Hepatocyte (in vitro differentiated cells): ENCODE data around the gene UNC13A. TPM values are rescaled to one million over a fixed set of nuclear protein-coding genes. Genes with fewer than 3 reads are reported as not detected.

Experiments used
- DNase-seq: peaks from one replicate; pipeline ENCODE4 v3.0.0-alpha.2; 2016; ENCODE audit warnings: low spot score
- H2AFZ ChIP-seq: fragments of 200-600 bp; sonication (generic); 2 replicates; pipeline ENCODE4 v1.6.0; 2016; ENCODE audit warnings: antibody characterized with exemption, mild to moderate bottlenecking
- H3K27ac ChIP-seq: fragments of 200-600 bp; sonication (generic); 2 replicates; pipeline ENCODE4 v1.5.1; 2016; ENCODE audit warnings: mild to moderate bottlenecking
- H3K27me3 ChIP-seq: fragments of 200-600 bp; sonication (generic); 2 replicates; pipeline ENCODE4 v1.6.1; 2016
- H3K36me3 ChIP-seq: fragments of 200-600 bp; sonication (generic); replicated peaks from 2 replicates; pipeline ENCODE4 v1.5.1; 2016; ENCODE audit warnings: low read depth; ENCODE audit not compliant: insufficient read depth
- H3K4me1 ChIP-seq: fragments of 200-600 bp; sonication (generic); 2 replicates; pipeline ENCODE4 v1.5.1; 2016; ENCODE audit warnings: mild to moderate bottlenecking, moderate library complexity; ENCODE audit not compliant: insufficient read depth
- H3K4me2 ChIP-seq: fragments of 200-600 bp; sonication (generic); 2 replicates; pipeline ENCODE4 v1.6.0; 2016
- H3K4me3 ChIP-seq: fragments of 200-600 bp; sonication (generic); 2 replicates; pipeline ENCODE4 v1.5.1; 2016; ENCODE audit warnings: mild to moderate bottlenecking
- H3K79me2 ChIP-seq: fragments of 200-600 bp; sonication (generic); 2 replicates; pipeline ENCODE4 v1.6.0; 2017; ENCODE audit warnings: mild to moderate bottlenecking
- H3K9me2 ChIP-seq: fragments of 200-600 bp; sonication (generic); replicated peaks from 2 replicates; pipeline ENCODE4 v1.6.0; 2017; ENCODE audit warnings: mild to moderate bottlenecking; ENCODE audit not compliant: insufficient read depth
- H3K9me3 ChIP-seq: fragments of 200-600 bp; sonication (generic); 2 replicates; pipeline ENCODE4 v1.5.1; 2016; ENCODE audit warnings: low read depth, mild to moderate bottlenecking
- H4K20me1 ChIP-seq: fragments of 200-600 bp; sonication (generic); 2 replicates; pipeline ENCODE4 v1.6.0; 2016; ENCODE audit warnings: mild to moderate bottlenecking; ENCODE audit not compliant: insufficient read depth, poor library complexity, severe bottlenecking
- CTCF ChIP-seq: fragments of 200-600 bp; sonication (generic); IDR thresholded peaks from 2 replicates; pipeline ENCODE4 v1.5.1; 2016; ENCODE audit warnings: antibody characterized with exemption, mild to moderate bottlenecking; ENCODE audit not compliant: poor library complexity
- EZH2 ChIP-seq: fragments of 200-600 bp; sonication (generic); IDR thresholded peaks from 2 replicates; pipeline ENCODE4 v1.6.1; 2016; ENCODE audit warnings: antibody characterized with exemption, mild to moderate bottlenecking, borderline replicate concordance
- EZH2phosphoT487 ChIP-seq: fragments of 200-600 bp; sonication (generic); IDR thresholded peaks from one replicate; pipeline ENCODE4 v1.6.1; 2018; ENCODE audit warnings: antibody characterized with exemption, mild to moderate bottlenecking, low read depth, moderate library complexity; ENCODE audit not compliant: unreplicated experiment, severe bottlenecking
- WGBS: methylation state at CpG from one replicate; pipeline ENCODE4 v1.1.6; 2016; ENCODE audit warnings: low lambda C conversion rate; ENCODE audit errors: missing lambda C conversion rate; 5-methylcytosine and 5-hydroxymethylcytosine counted together
- polyA plus RNA-seq: library from polyadenylated mRNA; unstranded; fragments of >200 nt; fragmentation: Nextera tagmentation; extraction: Ambion mirVana; gene quantifications from 2 replicates; pipeline ENCODE4 v1.2.1, GENCODE V29; 2016
- total RNA-seq: library from RNA; depleted of rRNA; stranded (reverse); fragments of >200 nt; gene quantifications from 2 replicates; pipeline ENCODE4 v1.2.3, GENCODE V29; 2014

Gene UNC13A
- total and polyA plus RNA-seq, 2 experiments from 2014 or later: 0.10 TPM; not detected in 1

DNA sequence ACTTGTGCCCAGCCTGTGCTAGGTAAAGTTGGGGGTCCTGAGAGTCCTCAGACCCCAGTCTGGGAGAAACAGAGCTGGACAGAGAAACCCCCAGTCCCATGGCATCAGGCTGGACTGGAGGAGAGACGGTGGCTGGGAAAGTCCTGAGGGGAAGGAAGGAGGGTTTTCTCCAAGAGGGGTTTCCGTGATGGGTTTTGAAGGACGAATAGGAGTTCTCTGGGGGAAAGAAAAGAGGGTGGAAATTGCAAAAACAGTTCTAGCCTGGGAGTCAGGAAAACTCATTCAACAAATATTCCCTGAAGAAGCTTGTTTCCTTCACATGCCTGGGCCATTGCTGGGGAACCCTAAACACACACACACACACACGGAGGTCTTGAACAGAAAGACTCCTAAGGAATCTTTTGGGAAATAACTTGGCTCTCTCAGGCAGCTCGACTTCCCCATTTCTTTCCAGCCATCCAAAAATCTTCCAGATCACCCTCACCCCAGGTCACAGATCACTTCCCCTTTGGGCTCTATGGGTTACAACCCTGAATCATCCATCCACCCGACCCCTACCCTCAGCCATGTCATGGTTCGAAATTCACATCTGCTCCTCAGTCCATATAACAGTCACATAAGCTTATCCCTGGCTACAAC, 85.2 kb downstream of the UNC13A start:
- Histone ChIP-seq H3K4me3 (no peak overlapping the region), H3K9me2 (no peaks in the 10 kb centered on the region), H2AFZ (no peak overlapping the region), H3K36me3 (no peaks in the 10 kb centered on the region), H4K20me1 (no peaks in the 10 kb centered on the region), H3K9me3 (no peaks in the 10 kb centered on the region), H3K4me2 (no peak overlapping the region), H3K79me2 (no peaks in the 10 kb centered on the region), H3K4me1 (peaks cover 5% of the 10 kb centered on the region), H3K27ac (no peak overlapping the region), H3K27me3 (peaks cover 28% of the 10 kb centered on the region)
- WGBS: 78% methylated on average over 7 of the region's 7 CpGs
- no peak for DNase-seq
- no peak for TF ChIP-seq EZH2

- 52% methylated on average over 8 of the region's 8 CpGs for WGBS
These were observed 85.9 kb downstream of the UNC13A start for GRCh38 chr19:17602217-17602616.

GRCh38 chr19:17601683-17602082, 86.5 kb downstream of the UNC13A start:
- Histone ChIP-seq H3K4me1 (peaks cover 5% of the 10 kb centered on the region), H3K27me3 (peaks cover 28% of the 10 kb centered on the region), H3K9me2 (no peaks in the 10 kb centered on the region), H3K79me2 (no peaks in the 10 kb centered on the region), H3K4me2 (no peak overlapping the region), H3K4me3 (no peak overlapping the region), H4K20me1 (no peaks in the 10 kb centered on the region), H2AFZ (no peak overlapping the region), H3K36me3 (no peaks in the 10 kb centered on the region), H3K27ac (no peak overlapping the region), H3K9me3 (no peaks in the 10 kb centered on the region)
- TF ChIP-seq EZH2: no peak
- no peak for TF ChIP-seq CTCF
- no peak for TF ChIP-seq EZH2phosphoT487
- DNase-seq: no peak
- WGBS: 52% methylated on average over 9 of the region's 9 CpGs

More at GRCh38 chr19:17602217-17602616, 85.9 kb downstream of the UNC13A start:
- Histone ChIP-seq H3K9me2 (no peaks in the 10 kb centered on the region), H3K27me3 (peaks cover 28% of the 10 kb centered on the region), H3K4me3 (no peak overlapping the region), H3K27ac (no peak overlapping the region), H3K79me2 (no peaks in the 10 kb centered on the region), H3K4me2 (no peak overlapping the region), H3K36me3 (no peaks in the 10 kb centered on the region), H4K20me1 (no peaks in the 10 kb centered on the region), H3K9me3 (no peaks in the 10 kb centered on the region), H2AFZ (no peak overlapping the region), H3K4me1 (peaks cover 5% of the 10 kb centered on the region)
- no peak for TF ChIP-seq CTCF
- TF ChIP-seq EZH2phosphoT487: no peak
- TF ChIP-seq EZH2: no peak
- no peak for DNase-seq

GRCh38 chr19:17599780-17600179, 88.4 kb downstream of the UNC13A start:
- Histone ChIP-seq H3K4me1 (no peaks in the 10 kb centered on the region), H3K36me3 (no peaks in the 10 kb centered on the region), H3K9me3 (no peaks in the 10 kb centered on the region), H3K27ac (no peak overlapping the region), H3K27me3 (peaks cover 28% of the 10 kb centered on the region), H2AFZ (no peak overlapping the region), H3K4me3 (no peak overlapping the region), H3K9me2 (no peaks in the 10 kb centered on the region), H4K20me1 (no peaks in the 10 kb centered on the region), H3K4me2 (no peak overlapping the region), H3K79me2 (no peaks in the 10 kb centered on the region)
- no peak for TF ChIP-seq EZH2phosphoT487
- no peak for TF ChIP-seq EZH2
- no peak for TF ChIP-seq CTCF
- 88% methylated on average over 8 of the region's 10 CpGs for WGBS
- no peak for DNase-seq
